Fibroblast of upper back skin (primary cell): ENCODE data around the gene COL27A1.

Experiments used
- DNase-seq: peaks from one replicate; pipeline ENCODE4 v3.0.0-alpha.2; 2013

COL27A1 gene

GRCh38 chr9:114155263-114155994, at the start of gene COL27A1:
Gene COL27A1 (plus strand): TSS chr9:114155537. CDS start chr9:114155951, 414 bp downstream.
- DNase-seq: peak; percentile 80

- DNase-seq: no peak
Observed at GRCh38 chr9:114107286-114108001, 47.9 kb upstream of the COL27A1 start.

- DNase-seq: peak; percentile 77
Observed at GRCh38 chr9:114108016-114108833, 47.1 kb upstream of the COL27A1 start.

- DNase-seq: peak; percentile 11
Observed at GRCh38 chr9:114109124-114109523, 46.2 kb upstream of the COL27A1 start.

GRCh38 chr9:114110180-114110579, 45.2 kb upstream of the COL27A1 start:
- DNase-seq: peak; percentile 91

- peak; percentile 58 for DNase-seq
Observed at GRCh38 chr9:114112325-114112724, 43.0 kb upstream of the COL27A1 start.

GRCh38 chr9:114112778-114113584, 42.4 kb upstream of the COL27A1 start:
- DNase-seq: peak; percentile 68

GRCh38 chr9:114114364-114114763, 41.0 kb upstream of the COL27A1 start:
- peak; percentile 35 for DNase-seq

GRCh38 chr9:114115654-114116125, 39.6 kb upstream of the COL27A1 start:
- DNase-seq: no peak

GRCh38 chr9:114116126-114116747, 39.1 kb upstream of the COL27A1 start:
- no peak for DNase-seq

- DNase-seq: no peak
Observed at GRCh38 chr9:114117614-114117995, 37.7 kb upstream of the COL27A1 start.

GRCh38 chr9:114117996-114118830, 37.1 kb upstream of the COL27A1 start:
- no peak for DNase-seq

GRCh38 chr9:114119242-114120191, 35.8 kb upstream of the COL27A1 start:
- no peak for DNase-seq

GRCh38 chr9:114120192-114121014, 34.9 kb upstream of the COL27A1 start:
- no peak for DNase-seq

GRCh38 chr9:114121227-114122135, 33.9 kb upstream of the COL27A1 start:
- DNase-seq: no peak

GRCh38 chr9:114122136-114123027, 33.0 kb upstream of the COL27A1 start:
- no peak for DNase-seq
